ENCODE measurements around the gene ZW10. TPM values are rescaled to one million over a fixed set of nuclear protein-coding genes. Genes with fewer than 3 reads are reported as not detected.

ZW10 gene
- polyA plus RNA-seq, 3 donors, result 3.3 to 13.1 (median 10.2) TPM

DNA sequence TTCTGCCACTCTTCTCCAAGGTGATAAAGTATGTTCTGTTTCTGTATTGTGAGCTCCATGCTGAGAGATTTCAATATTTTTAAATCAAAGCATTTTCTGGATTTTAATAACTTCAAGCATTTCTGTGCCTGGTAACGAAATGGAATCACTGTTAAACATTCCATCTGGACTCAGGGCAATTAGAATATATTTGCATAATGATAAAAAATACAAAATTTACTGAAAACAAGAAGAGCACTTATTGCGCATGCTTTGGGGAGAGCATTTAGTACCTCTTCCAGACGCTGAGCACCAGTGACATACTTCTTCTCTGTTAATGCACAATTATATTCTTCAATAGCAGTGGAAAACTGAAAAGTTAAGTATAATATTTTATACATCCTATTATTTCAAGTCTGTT lies 13.3 kb downstream of the ZW10 start:
- no peak overlapping the region for H2AFZ ChIP-seq (ENCODE audit: insufficient read depth, low read depth, low read length, poor library complexity, severe bottlenecking)
- H3K27ac ChIP-seq (ENCODE audit: low read depth in 1 of 2, low read length in 2 of 2), result no peak overlapping the region
- no peaks in the 10 kb centered on the region for H3K27me3 Mint-ChIP-seq (ENCODE audit: low read depth in 3 of 3)
- peaks cover 68 to 77% of the 10 kb centered on the region in 2 donors for H3K36me3 Mint-ChIP-seq
- H3K79me2 ChIP-seq (ENCODE audit: insufficient read depth, low read length), result peaks cover 2% of the 10 kb centered on the region
- H3K9me3 ChIP-seq (replicated peaks in 1 of 2; ENCODE audit: control insufficient read depth in 1 of 2, insufficient read depth in 1 of 2, low read length in 2 of 2), result no peaks in the 10 kb centered on the region
- no peaks in the 10 kb centered on the region for H3K4me1 ChIP-seq (ENCODE audit: control insufficient read depth in 1 of 2, insufficient read depth in 2 of 2, low read length in 2 of 2)
- H3K27ac Mint-ChIP-seq, result no peak overlapping the region
- TF ChIP-seq, protein P1, sequence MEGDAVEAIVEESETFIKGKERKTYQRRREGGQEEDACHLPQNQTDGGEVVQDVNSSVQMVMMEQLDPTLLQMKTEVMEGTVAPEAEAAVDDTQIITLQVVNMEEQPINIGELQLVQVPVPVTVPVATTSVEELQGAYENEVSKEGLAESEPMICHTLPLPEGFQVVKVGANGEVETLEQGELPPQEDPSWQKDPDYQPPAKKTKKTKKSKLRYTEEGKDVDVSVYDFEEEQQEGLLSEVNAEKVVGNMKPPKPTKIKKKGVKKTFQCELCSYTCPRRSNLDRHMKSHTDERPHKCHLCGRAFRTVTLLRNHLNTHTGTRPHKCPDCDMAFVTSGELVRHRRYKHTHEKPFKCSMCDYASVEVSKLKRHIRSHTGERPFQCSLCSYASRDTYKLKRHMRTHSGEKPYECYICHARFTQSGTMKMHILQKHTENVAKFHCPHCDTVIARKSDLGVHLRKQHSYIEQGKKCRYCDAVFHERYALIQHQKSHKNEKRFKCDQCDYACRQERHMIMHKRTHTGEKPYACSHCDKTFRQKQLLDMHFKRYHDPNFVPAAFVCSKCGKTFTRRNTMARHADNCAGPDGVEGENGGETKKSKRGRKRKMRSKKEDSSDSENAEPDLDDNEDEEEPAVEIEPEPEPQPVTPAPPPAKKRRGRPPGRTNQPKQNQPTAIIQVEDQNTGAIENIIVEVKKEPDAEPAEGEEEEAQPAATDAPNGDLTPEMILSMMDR (IDR thresholded peaks at IDR 0.05), result no peak
- no peak for DNase-seq
- no peaks in the 10 kb centered on the region for H3K27me3 ChIP-seq (ENCODE audit: control insufficient read depth in 2 of 2, insufficient read depth in 2 of 2, low read length in 2 of 2)
- H3K4me3 Mint-ChIP-seq, result no peak overlapping the region
- peaks cover 53 to 83% of the 10 kb centered on the region in 2 donors for H3K36me3 ChIP-seq (replicated peaks in 1 of 2; ENCODE audit: control insufficient read depth in 1 of 2, insufficient read depth in 2 of 2, low read length in 2 of 2)
- H3K9me3 Mint-ChIP-seq, result no peaks in the 10 kb centered on the region
- H3K4me1 Mint-ChIP-seq, result no peaks in the 10 kb centered on the region
- no peak overlapping the region for H3K9ac ChIP-seq (ENCODE audit: insufficient read depth, low read length, poor library complexity, severe bottlenecking)
- no CpG with 5 or more reads among the region's 3 CpGs for WGBS (ENCODE audit: insufficient coverage)
- H3K4me3 ChIP-seq (replicated peaks in 1 of 3; ENCODE audit: low read depth in 2 of 3, low read length in 3 of 3), result no peak overlapping the region
- intact Hi-C loops (cut with micrococcal nuclease), result no loop called here
- H3K4me2 ChIP-seq (replicated peaks; ENCODE audit: extremely low read depth, low read length, poor library complexity, severe bottlenecking), result no peak overlapping the region
- H4K20me1 ChIP-seq (ENCODE audit: insufficient read depth, low read length), result no peaks in the 10 kb centered on the region

GRCh38 chr11:113752932-113753331 lies 20.6 kb downstream of the ZW10 start:
- Mint-ChIP-seq H3K4me1 (no peaks in the 10 kb centered on the region), H3K27ac (no peak overlapping the region), H3K36me3 (peaks cover 52 to 74% of the 10 kb centered on the region in 2 donors), H3K27me3 (ENCODE audit: low read depth in 3 of 3) (no peaks in the 10 kb centered on the region), H3K4me3 (no peak overlapping the region), H3K9me3 (peaks cover 0 to 1% (median 0%) of the 10 kb centered on the region in 7 donors)
- Histone ChIP-seq H4K20me1 (ENCODE audit: insufficient read depth, low read length) (no peaks in the 10 kb centered on the region), H3K79me2 (ENCODE audit: insufficient read depth, low read length) (no peaks in the 10 kb centered on the region), H3K36me3 (replicated peaks in 1 of 2; ENCODE audit: control insufficient read depth in 1 of 2, insufficient read depth in 2 of 2, low read length in 2 of 2) (peaks cover 49 to 83% of the 10 kb centered on the region in 2 donors), H3K9ac (ENCODE audit: insufficient read depth, low read length, poor library complexity, severe bottlenecking) (no peak overlapping the region), H3K27ac (ENCODE audit: low read depth in 1 of 2, low read length in 2 of 2) (no peak overlapping the region), H3K4me3 (replicated peaks in 1 of 3; ENCODE audit: low read depth in 2 of 3, low read length in 3 of 3) (no peak overlapping the region), H3K9me3 (replicated peaks in 1 of 2; ENCODE audit: control insufficient read depth in 1 of 2, insufficient read depth in 1 of 2, low read length in 2 of 2) (no peaks in the 10 kb centered on the region), H3K27me3 (ENCODE audit: control insufficient read depth in 2 of 2, insufficient read depth in 2 of 2, low read length in 2 of 2) (no peaks in the 10 kb centered on the region), H3K4me1 (ENCODE audit: control insufficient read depth in 1 of 2, insufficient read depth in 2 of 2, low read length in 2 of 2) (no peaks in the 10 kb centered on the region), H2AFZ (ENCODE audit: insufficient read depth, low read depth, low read length, poor library complexity, severe bottlenecking) (no peak overlapping the region), H3K4me2 (replicated peaks; ENCODE audit: extremely low read depth, low read length, poor library complexity, severe bottlenecking) (no peak overlapping the region)
- TF ChIP-seq, protein P1 (IDR thresholded peaks at IDR 0.05), result no peak
- DNase-seq, result no peak
- no CpG with 5 or more reads among the region's 3 CpGs for WGBS (ENCODE audit: insufficient coverage)
- intact Hi-C loops (cut with micrococcal nuclease), result no loop called here

Data from CD14-positive monocyte (primary cell).